Endothelial cell (in vitro differentiated cells): ENCODE data around the gene TBC1D22A. TPM values are rescaled to one million over a fixed set of nuclear protein-coding genes. Genes with fewer than 3 reads are reported as not detected.
A peak's percentile ranks its signal among the peaks of the same experiment; 100 is the strongest.

Source experiments
- DNase-seq: peaks from one replicate; pipeline ENCODE4 v3.0.0; 2021; ENCODE audit warnings: low spot score
- H3K27ac Mint-ChIP-seq: one replicate; pipeline ENCODE4 v1.8.0; 2021; ENCODE audit warnings: mixed read lengths, inconsistent platforms; ENCODE audit not compliant: unreplicated experiment
- H3K27me3 Mint-ChIP-seq: one replicate; pipeline ENCODE4 v1.8.0; 2021; ENCODE audit warnings: mild to moderate bottlenecking, moderate library complexity, mixed read lengths, inconsistent platforms; ENCODE audit not compliant: unreplicated experiment
- H3K36me3 Mint-ChIP-seq: one replicate; pipeline ENCODE4 v1.8.0; 2021; ENCODE audit warnings: mild to moderate bottlenecking, low read depth, mixed read lengths, inconsistent platforms; ENCODE audit not compliant: unreplicated experiment
- H3K4me1 Mint-ChIP-seq: one replicate; pipeline ENCODE4 v1.8.0; 2021; ENCODE audit warnings: mild to moderate bottlenecking, mixed read lengths, inconsistent platforms; ENCODE audit not compliant: unreplicated experiment
- H3K4me3 Mint-ChIP-seq: one replicate; pipeline ENCODE4 v1.8.0; 2021; ENCODE audit warnings: mild to moderate bottlenecking, mixed read lengths, inconsistent platforms; ENCODE audit not compliant: unreplicated experiment
- H3K9me3 Mint-ChIP-seq: one replicate; pipeline ENCODE4 v1.8.0; 2021; ENCODE audit warnings: mixed read lengths, inconsistent platforms; ENCODE audit not compliant: unreplicated experiment
- total RNA-seq: library from RNA; stranded (reverse); fragmentation: NEBNext Ultra II Directional; extraction: Animal tissue kit (Norgen Biotek cat#: 25700); gene quantifications from one replicate; pipeline ENCODE4 v1.2.1, GENCODE V29; 2021; ENCODE audit not compliant: unreplicated experiment
- TF ChIP-seq, protein P1 (sequence below): fragments of 200-600 bp; sonication (generic); IDR thresholded peaks from one replicate; pipeline ENCODE4 v1.5.0; 2021; ENCODE audit warnings: antibody characterized with exemption; ENCODE audit not compliant: unreplicated experiment

The TBC1D22A gene
- total RNA-seq, 1 donor from 2014 or later = 25.3 TPM

DNA sequence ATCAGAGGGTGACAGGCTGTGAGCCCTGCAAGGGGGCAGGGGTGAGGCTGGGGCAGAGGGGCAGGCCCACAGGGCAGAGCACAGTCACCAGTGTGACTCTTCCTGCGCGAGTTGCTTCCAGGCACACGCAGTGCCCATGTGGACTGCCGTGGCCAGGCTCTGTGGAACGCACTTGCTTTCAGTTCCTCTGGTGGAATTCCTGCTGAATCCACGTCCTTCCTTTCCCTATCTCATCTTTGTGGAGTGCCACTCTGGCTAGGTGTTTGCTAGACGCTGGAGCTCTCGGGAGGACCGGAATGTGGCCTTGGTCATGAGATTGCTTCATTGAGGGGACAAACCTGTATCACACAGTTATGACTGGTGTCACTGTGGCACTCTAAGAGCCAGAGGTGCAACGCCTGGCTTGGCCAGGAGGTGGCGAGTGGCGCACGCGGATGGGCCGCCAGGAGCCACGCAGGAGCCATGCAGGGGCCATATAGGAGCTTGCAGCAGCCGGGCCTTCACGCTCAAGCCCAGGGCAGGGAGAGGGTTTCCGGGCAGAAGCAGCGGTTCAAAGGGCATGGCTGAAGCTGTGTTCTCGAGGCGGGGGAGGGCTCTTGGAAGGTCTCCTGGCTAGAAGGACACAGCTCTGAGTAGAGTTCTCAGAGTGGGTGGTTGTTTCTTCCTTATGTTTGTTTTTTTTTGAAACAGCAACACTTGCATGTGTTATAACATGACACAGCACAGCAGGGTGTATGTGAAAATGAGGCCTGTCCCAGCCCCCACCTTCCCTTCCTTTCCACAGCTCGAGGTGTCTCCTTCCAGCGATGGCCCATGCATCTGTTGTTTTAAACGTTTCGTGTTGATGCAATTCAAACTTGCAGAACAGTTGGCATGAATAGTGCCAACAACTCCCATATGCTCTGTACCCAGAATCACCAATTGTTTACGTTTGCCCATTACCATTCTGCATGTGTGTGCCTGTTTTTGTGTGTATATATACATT is 36.2 kb downstream of the TBC1D22A start:
- Mint-ChIP-seq H3K9me3 (no peaks in the 10 kb centered on the region), H3K4me3 (no peak overlapping the region), H3K4me1 (peaks cover 3% of the 10 kb centered on the region), H3K27me3 (peaks cover 1% of the 10 kb centered on the region), H3K27ac (peak overlapping the region; percentile 11), H3K36me3 (peaks cover 23% of the 10 kb centered on the region)
- TF ChIP-seq, protein P1, sequence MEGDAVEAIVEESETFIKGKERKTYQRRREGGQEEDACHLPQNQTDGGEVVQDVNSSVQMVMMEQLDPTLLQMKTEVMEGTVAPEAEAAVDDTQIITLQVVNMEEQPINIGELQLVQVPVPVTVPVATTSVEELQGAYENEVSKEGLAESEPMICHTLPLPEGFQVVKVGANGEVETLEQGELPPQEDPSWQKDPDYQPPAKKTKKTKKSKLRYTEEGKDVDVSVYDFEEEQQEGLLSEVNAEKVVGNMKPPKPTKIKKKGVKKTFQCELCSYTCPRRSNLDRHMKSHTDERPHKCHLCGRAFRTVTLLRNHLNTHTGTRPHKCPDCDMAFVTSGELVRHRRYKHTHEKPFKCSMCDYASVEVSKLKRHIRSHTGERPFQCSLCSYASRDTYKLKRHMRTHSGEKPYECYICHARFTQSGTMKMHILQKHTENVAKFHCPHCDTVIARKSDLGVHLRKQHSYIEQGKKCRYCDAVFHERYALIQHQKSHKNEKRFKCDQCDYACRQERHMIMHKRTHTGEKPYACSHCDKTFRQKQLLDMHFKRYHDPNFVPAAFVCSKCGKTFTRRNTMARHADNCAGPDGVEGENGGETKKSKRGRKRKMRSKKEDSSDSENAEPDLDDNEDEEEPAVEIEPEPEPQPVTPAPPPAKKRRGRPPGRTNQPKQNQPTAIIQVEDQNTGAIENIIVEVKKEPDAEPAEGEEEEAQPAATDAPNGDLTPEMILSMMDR = peak; percentile 88
- DNase-seq = peak; percentile 91

DNA sequence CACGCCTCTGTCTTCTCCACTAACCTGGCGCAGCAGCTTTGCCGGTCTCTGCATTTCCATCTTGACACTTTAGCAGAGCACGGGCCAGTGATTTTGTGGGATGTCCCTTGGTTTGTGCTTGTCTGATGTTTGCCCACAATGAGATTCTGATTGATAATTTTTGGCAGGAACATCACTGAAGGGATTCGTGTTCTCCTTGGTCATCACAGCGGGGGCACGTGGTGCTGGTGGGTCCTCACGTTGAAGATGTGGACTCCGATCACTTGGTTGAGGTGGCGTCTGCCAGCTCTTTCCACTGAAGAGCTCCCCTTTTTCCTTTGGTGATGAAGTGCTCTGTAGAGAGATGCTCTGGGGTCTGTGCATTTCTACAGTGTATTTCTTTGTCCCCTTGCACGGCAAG is 37.2 kb downstream of the TBC1D22A start:
- peaks cover 3% of the 10 kb centered on the region for H3K4me1 Mint-ChIP-seq
- no peaks in the 10 kb centered on the region for H3K9me3 Mint-ChIP-seq
- no peak for DNase-seq
- H3K27me3 Mint-ChIP-seq = peaks cover 4% of the 10 kb centered on the region
- H3K4me3 Mint-ChIP-seq = no peak overlapping the region
- H3K36me3 Mint-ChIP-seq = peaks cover 29% of the 10 kb centered on the region
- TF ChIP-seq, protein P1 = no peak
- H3K27ac Mint-ChIP-seq = peak overlapping the region; percentile 11

DNA sequence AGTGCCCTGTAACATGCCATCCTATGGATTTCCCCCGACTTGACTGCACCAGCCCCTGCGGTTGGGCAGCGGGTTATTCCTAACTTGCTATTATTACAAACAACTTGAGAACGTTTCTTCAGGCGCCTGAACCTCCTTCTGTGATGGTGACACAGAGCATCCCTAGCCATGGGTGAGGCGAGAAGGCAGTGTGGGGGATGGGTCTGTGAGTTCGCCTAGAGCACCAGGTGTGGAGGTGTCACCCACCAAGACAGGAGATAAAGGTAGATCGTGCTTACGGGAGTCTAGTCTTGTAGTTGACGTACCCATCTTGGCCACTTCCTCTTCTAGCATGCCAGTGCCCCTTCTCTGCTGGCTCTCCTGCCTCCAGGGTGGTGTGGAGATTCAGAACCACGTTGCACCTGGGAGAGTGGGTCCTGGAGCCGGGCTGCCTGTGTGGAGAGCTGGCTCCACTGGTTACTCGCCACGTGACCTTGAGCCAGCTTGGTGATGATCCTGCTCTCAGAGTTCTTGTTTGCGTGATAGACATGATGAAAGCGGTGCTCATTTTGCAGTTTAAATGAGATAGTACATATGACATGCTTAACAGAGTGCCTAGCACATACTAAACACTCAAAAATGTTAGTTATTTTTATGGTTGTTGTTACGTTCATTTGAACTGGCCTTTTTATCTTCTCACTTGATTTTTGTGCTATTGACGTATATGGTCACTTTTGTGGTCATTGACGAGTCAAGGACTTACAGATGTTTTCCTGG is 37.8 kb downstream of the TBC1D22A start:
- H3K27ac Mint-ChIP-seq = no peak overlapping the region

DNA sequence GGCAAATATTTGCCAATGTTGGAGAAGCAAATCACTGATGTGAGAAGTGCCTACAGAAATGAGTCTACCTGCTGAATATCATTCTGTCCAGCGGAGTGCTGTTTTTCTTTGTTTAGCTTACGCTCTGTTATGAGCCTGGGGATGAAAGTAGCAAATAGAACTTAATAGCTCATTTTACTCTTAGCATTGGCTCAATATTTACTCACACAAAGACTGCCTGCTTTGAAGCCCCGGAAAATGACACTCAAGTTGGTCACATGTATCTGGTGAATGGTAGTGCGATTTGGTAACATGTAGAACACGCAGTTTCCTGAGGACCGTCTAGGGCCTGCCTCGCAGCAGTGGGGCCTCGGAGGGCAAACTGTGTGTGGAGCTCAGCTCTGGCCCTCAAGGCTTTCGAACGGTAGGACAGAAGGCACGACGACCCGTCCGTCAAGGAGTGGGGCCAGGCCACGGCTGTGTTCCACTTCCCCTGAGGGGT is 38.9 kb downstream of the TBC1D22A start:
- Mint-ChIP-seq H3K4me1 (peaks cover 3% of the 10 kb centered on the region), H3K27ac (no peak overlapping the region), H3K4me3 (no peak overlapping the region), H3K36me3 (peaks cover 30% of the 10 kb centered on the region), H3K9me3 (no peaks in the 10 kb centered on the region), H3K27me3 (peaks cover 4% of the 10 kb centered on the region)
- DNase-seq = no peak
- TF ChIP-seq, protein P1 = no peak

More for the DNA sequence above, 37.8 kb downstream of the TBC1D22A start:
- Mint-ChIP-seq H3K4me3 (no peak overlapping the region), H3K27me3 (peaks cover 4% of the 10 kb centered on the region), H3K4me1 (peaks cover 3% of the 10 kb centered on the region), H3K9me3 (no peaks in the 10 kb centered on the region), H3K36me3 (peaks cover 29% of the 10 kb centered on the region)
- no peak for DNase-seq
- TF ChIP-seq, protein P1 = no peak
